ENCODE results near the gene EEIG1.

GRCh38 chr9:128026773-128027541, 46.2 kb upstream of the EEIG1 start:
- TF ChIP-seq, protein P1, sequence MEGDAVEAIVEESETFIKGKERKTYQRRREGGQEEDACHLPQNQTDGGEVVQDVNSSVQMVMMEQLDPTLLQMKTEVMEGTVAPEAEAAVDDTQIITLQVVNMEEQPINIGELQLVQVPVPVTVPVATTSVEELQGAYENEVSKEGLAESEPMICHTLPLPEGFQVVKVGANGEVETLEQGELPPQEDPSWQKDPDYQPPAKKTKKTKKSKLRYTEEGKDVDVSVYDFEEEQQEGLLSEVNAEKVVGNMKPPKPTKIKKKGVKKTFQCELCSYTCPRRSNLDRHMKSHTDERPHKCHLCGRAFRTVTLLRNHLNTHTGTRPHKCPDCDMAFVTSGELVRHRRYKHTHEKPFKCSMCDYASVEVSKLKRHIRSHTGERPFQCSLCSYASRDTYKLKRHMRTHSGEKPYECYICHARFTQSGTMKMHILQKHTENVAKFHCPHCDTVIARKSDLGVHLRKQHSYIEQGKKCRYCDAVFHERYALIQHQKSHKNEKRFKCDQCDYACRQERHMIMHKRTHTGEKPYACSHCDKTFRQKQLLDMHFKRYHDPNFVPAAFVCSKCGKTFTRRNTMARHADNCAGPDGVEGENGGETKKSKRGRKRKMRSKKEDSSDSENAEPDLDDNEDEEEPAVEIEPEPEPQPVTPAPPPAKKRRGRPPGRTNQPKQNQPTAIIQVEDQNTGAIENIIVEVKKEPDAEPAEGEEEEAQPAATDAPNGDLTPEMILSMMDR (IDR thresholded peaks at IDR 0.05; ENCODE audit: insufficient read depth, low read length, poor library complexity, severe bottlenecking) = no peak
- no peak for TF ChIP-seq EZH2phosphoT487 (conservative IDR thresholded peaks at IDR 0.05; ENCODE audit: low read length)

Measured in SU-DHL-6 (cell line).